H9 (cell line): ENCODE results near the gene TMEM175. TPM values are rescaled to one million over a fixed set of nuclear protein-coding genes. Genes with fewer than 3 reads are reported as not detected.

Source experiments
- DNase-seq: peaks from one replicate; pipeline ENCODE4 v3.0.0-alpha.2; 2017
- H2AFZ ChIP-seq: one replicate; pipeline ENCODE4 v1.6.1; 2013; ENCODE audit warnings: mild to moderate bottlenecking, low read length, control low read depth, moderate library complexity
- H2AK5ac ChIP-seq: 2 replicates; pipeline ENCODE4 v1.6.1; 2013; ENCODE audit warnings: low read length, control low read depth, mixed read lengths; ENCODE audit not compliant: insufficient read length
- H2BK120ac ChIP-seq: one replicate; pipeline ENCODE4 v1.6.1; 2013; ENCODE audit warnings: low read depth, mild to moderate bottlenecking, low read length, control low read depth, inconsistent platforms; ENCODE audit not compliant: poor library complexity, severe bottlenecking
- H2BK12ac ChIP-seq: 2 replicates; pipeline ENCODE4 v1.6.1; 2013; ENCODE audit warnings: low read length, control low read depth, mixed read lengths, low read depth; ENCODE audit not compliant: insufficient read length
- H2BK15ac ChIP-seq: 2 replicates; pipeline ENCODE4 v1.6.1; 2013; ENCODE audit warnings: low read depth, low read length, control low read depth
- H2BK20ac ChIP-seq: one replicate; pipeline ENCODE4 v1.6.1; 2013; ENCODE audit warnings: low read depth, mild to moderate bottlenecking, low read length, control low read depth, inconsistent platforms; ENCODE audit not compliant: poor library complexity, severe bottlenecking
- H2BK5ac ChIP-seq: 2 replicates; pipeline ENCODE4 v1.6.1; 2013; ENCODE audit warnings: low read length, control low read depth, mixed read lengths; ENCODE audit not compliant: insufficient read length
- H3K14ac ChIP-seq: 2 replicates; pipeline ENCODE4 v1.6.1; 2013; ENCODE audit warnings: low read length, control low read depth; ENCODE audit not compliant: insufficient read depth
- H3K18ac ChIP-seq: 2 replicates; pipeline ENCODE4 v1.6.1; 2013; ENCODE audit warnings: low read depth, mild to moderate bottlenecking, mixed read lengths, low read length, control low read depth; ENCODE audit not compliant: insufficient read length
- H3K23ac ChIP-seq: 2 replicates; pipeline ENCODE4 v1.6.1; 2013; ENCODE audit warnings: low read length, control low read depth, mixed read lengths, low read depth; ENCODE audit not compliant: insufficient read length
- H3K23me2 ChIP-seq: 2 replicates; pipeline ENCODE4 v1.6.1; 2013; ENCODE audit warnings: low read depth, mild to moderate bottlenecking, mixed read lengths, low read length, control low read depth; ENCODE audit not compliant: insufficient read length, poor library complexity, severe bottlenecking
- H3K27ac ChIP-seq: 2 replicates; pipeline ENCODE4 v1.5.1; 2013; ENCODE audit warnings: low read length, control low read depth, mixed read lengths, low read depth; ENCODE audit not compliant: insufficient read length
- H3K27me3 ChIP-seq: 2 replicates; pipeline ENCODE4 v1.6.1; 2013; ENCODE audit warnings: low read length, control low read depth, inconsistent platforms; ENCODE audit not compliant: insufficient read depth
- H3K4ac ChIP-seq: 2 replicates; pipeline ENCODE4 v1.6.1; 2013; ENCODE audit warnings: low read depth, mild to moderate bottlenecking, control low read depth, inconsistent platforms, low read length, moderate library complexity
- H3K4me1 ChIP-seq: 2 replicates; pipeline ENCODE4 v1.6.1; 2013; ENCODE audit warnings: low read length, control low read depth, inconsistent platforms; ENCODE audit not compliant: insufficient read depth
- H3K4me2 ChIP-seq: 2 replicates; pipeline ENCODE4 v1.6.1; 2013; ENCODE audit warnings: low read length, control low read depth, mixed read lengths; ENCODE audit not compliant: insufficient read length, insufficient read depth
- H3K56ac ChIP-seq: 2 replicates; pipeline ENCODE4 v1.6.1; 2013; ENCODE audit warnings: low read depth, mild to moderate bottlenecking, mixed read lengths, low read length, control low read depth; ENCODE audit not compliant: insufficient read length
- H3K79me1 ChIP-seq: 2 replicates; pipeline ENCODE4 v1.6.1; 2013; ENCODE audit warnings: low read depth, mild to moderate bottlenecking, moderate library complexity, low read length, control low read depth, inconsistent platforms; ENCODE audit not compliant: insufficient read depth, poor library complexity, severe bottlenecking
- H3K79me2 ChIP-seq: 2 replicates; pipeline ENCODE4 v1.6.1; 2013; ENCODE audit warnings: low read length, control low read depth, inconsistent platforms; ENCODE audit not compliant: insufficient read depth
- H3K9ac ChIP-seq: 2 replicates; pipeline ENCODE4 v1.6.1; 2013; ENCODE audit warnings: low read length, control low read depth, mixed read lengths; ENCODE audit not compliant: insufficient read length; ENCODE audit errors: extremely low read depth
- H3K9me3 ChIP-seq: one replicate; pipeline ENCODE4 v1.6.1; 2013; ENCODE audit warnings: low read depth, low read length, inconsistent platforms; ENCODE audit not compliant: control insufficient read depth
- H3T11ph ChIP-seq: one replicate; pipeline ENCODE4 v1.6.1; 2013; ENCODE audit warnings: mild to moderate bottlenecking, low read length, control low read depth, inconsistent platforms
- H4K20me1 ChIP-seq: one replicate; pipeline ENCODE4 v1.6.1; 2013; ENCODE audit not compliant: control insufficient read depth, insufficient read length, insufficient read depth
- H4K5ac ChIP-seq: 2 replicates; pipeline ENCODE4 v1.6.1; 2013; ENCODE audit warnings: low read depth, mild to moderate bottlenecking, mixed read lengths, low read length, control low read depth; ENCODE audit not compliant: insufficient read length
- H4K8ac ChIP-seq: replicated peaks from 2 replicates; pipeline ENCODE4 v1.6.1; 2013; ENCODE audit warnings: low read length, control low read depth, mixed read lengths, low read depth; ENCODE audit not compliant: insufficient read length
- H4K91ac ChIP-seq: 2 replicates; pipeline ENCODE4 v1.6.1; 2013; ENCODE audit warnings: low read depth, mild to moderate bottlenecking, moderate library complexity, mixed read lengths, low read length, control low read depth; ENCODE audit not compliant: insufficient read length
- H3K27ac Mint-ChIP-seq, 3 experiments: 2 replicates in 2 of 3; 3 replicates in 1 of 3; pipeline ENCODE4 v1.8.0; 2020 to 2021; ENCODE audit warnings: mixed read lengths in 3 of 3, mild to moderate bottlenecking in 1 of 3, moderate library complexity in 1 of 3
- H3K27me3 Mint-ChIP-seq: 2 replicates; pipeline ENCODE4 v1.8.0; 2021; ENCODE audit warnings: low read depth, mild to moderate bottlenecking, moderate library complexity, mixed read lengths
- H3K36me3 Mint-ChIP-seq, 3 experiments: 2 replicates in 2 of 3; 3 replicates in 1 of 3; pipeline ENCODE4 v1.8.0; 2020 to 2021; ENCODE audit warnings: low read depth in 3 of 3, mixed read lengths in 3 of 3; ENCODE audit not compliant: insufficient read depth in 1 of 3
- H3K4me1 Mint-ChIP-seq, 2 experiments: 2 replicates each; pipeline ENCODE4 v1.8.0; 2020; ENCODE audit warnings: mixed read lengths in 2 of 2
- H3K4me3 Mint-ChIP-seq, 2 experiments: 2 replicates in 1 of 2; 3 replicates in 1 of 2; pipeline ENCODE4 v1.8.0; 2020 to 2021; ENCODE audit warnings: mild to moderate bottlenecking in 2 of 2, mixed read lengths in 2 of 2, moderate library complexity in 1 of 2
- H3K9me3 Mint-ChIP-seq, 2 experiments: 2 replicates in 1 of 2; 3 replicates in 1 of 2; pipeline ENCODE4 v1.8.0; 2020; ENCODE audit warnings: mild to moderate bottlenecking in 2 of 2, mixed read lengths in 2 of 2, moderate library complexity in 1 of 2
- CTCF ChIP-seq: fragments of 200-600 bp; sonication (generic); conservative IDR thresholded peaks from 3 replicates; pipeline ENCODE4 v1.8.0; 2021; ENCODE audit warnings: antibody characterized with exemption, mild to moderate bottlenecking
- WGBS: extraction: QIAGEN DNeasy Blood & Tissue Kit; methylation state at CpG from one replicate; pipeline ENCODE4 v1.1.7; 2013; ENCODE audit warnings: missing lambda C conversion rate, low lambda C conversion rate, mixed read lengths; ENCODE audit not compliant: insufficient read length; ENCODE audit errors: extremely low coverage; 5-methylcytosine and 5-hydroxymethylcytosine counted together
- total RNA-seq: library from RNA; stranded (reverse); gene quantifications from 2 replicates; pipeline ENCODE4 v1.2.1, GENCODE V29; 2021

Gene TMEM175
- total RNA-seq, 1 experiment from 2014 or later: 6.4 TPM

- H3K36me3 Mint-ChIP-seq: peaks cover 0 to 4% (median 0%) of the 10 kb centered on the region in 3 experiments; a peak in 3 of 7 replicates
- no peak overlapping the region for H2BK120ac ChIP-seq
- H3K27ac Mint-ChIP-seq: peak overlapping the region in 2 of 3 experiments; percentile 62 to 71; a peak in 4 of 7 replicates
- no peak overlapping the region for H2BK15ac ChIP-seq
- H3K79me1 ChIP-seq: peaks cover 19% of the 10 kb centered on the region
- H3K23me2 ChIP-seq: no peaks in the 10 kb centered on the region
- DNase-seq: peak; percentile 37
- H2BK12ac ChIP-seq: no peak overlapping the region
- no peaks in the 10 kb centered on the region for H4K20me1 ChIP-seq
- no peak for TF ChIP-seq CTCF
- no peak overlapping the region for H4K8ac ChIP-seq
- no peak overlapping the region for H2BK5ac ChIP-seq
- no peak overlapping the region for H3T11ph ChIP-seq
- H3K9me3 ChIP-seq: no peaks in the 10 kb centered on the region
- peaks cover 15 to 16% of the 10 kb centered on the region in 2 experiments for H3K4me1 Mint-ChIP-seq
- no peak overlapping the region for H3K4ac ChIP-seq
- H2AK5ac ChIP-seq: no peak overlapping the region
- H3K9ac ChIP-seq: no peak overlapping the region
- no peak overlapping the region for H3K4me2 ChIP-seq
- no peak overlapping the region for H3K56ac ChIP-seq
- H3K27ac ChIP-seq: no peak overlapping the region
- H3K79me2 ChIP-seq: peaks cover 17% of the 10 kb centered on the region; the same call in 1 of the 2 replicates
- H2AFZ ChIP-seq: no peak overlapping the region
- H3K27me3 Mint-ChIP-seq: no peaks in the 10 kb centered on the region
- H3K14ac ChIP-seq: no peak overlapping the region
- H4K5ac ChIP-seq: no peak overlapping the region
- no CpG with 5 or more reads among the region's 18 CpGs for WGBS
- no peak overlapping the region for H3K18ac ChIP-seq
- no peak overlapping the region for H2BK20ac ChIP-seq
- H3K9me3 Mint-ChIP-seq: no peaks in the 10 kb centered on the region
- H3K4me1 ChIP-seq: no peaks in the 10 kb centered on the region
- H4K91ac ChIP-seq: no peak overlapping the region
- H3K27me3 ChIP-seq: no peaks in the 10 kb centered on the region
- no peak overlapping the region for H3K23ac ChIP-seq
- no peak overlapping the region; a peak in 1 of 5 replicates for H3K4me3 Mint-ChIP-seq
Observed at GRCh38 chr4:924107-925096, 7.9 kb upstream of the TMEM175 start.
